ENCODE measurements around the gene CUL5. TPM values are rescaled to one million over a fixed set of nuclear protein-coding genes. Genes with fewer than 3 reads are reported as not detected.

CUL5 gene
- polyA plus RNA-seq, 1 donor (not counting 4 experiments of a cell fraction or from before 2014, with no cell fraction given), result 15.1 TPM

GRCh38 chr11:108019870-108020540, 11.3 kb downstream of the CUL5 start:
- Histone ChIP-seq H3K9me3 (ENCODE audit: control insufficient read depth, low read depth, low read length) (no peaks in the 10 kb centered on the region), H3K9ac (ENCODE audit: control insufficient read depth, extremely low read depth, insufficient read depth, low read length) (no peak overlapping the region), H3K4me3 (ENCODE audit: control insufficient read depth in 2 of 3, extremely low read depth in 1 of 3, insufficient read depth in 2 of 3, low read depth in 1 of 3, low read length in 3 of 3) (no peak overlapping the region), H3K27me3 (ENCODE audit: control insufficient read depth, extremely low read depth, insufficient read depth, low read length) (no peaks in the 10 kb centered on the region), H3K9me1 (ENCODE audit: control insufficient read depth, extremely low read depth, insufficient read depth, low read length) (no peaks in the 10 kb centered on the region), H3K36me3 (ENCODE audit: control insufficient read depth in 2 of 2, extremely low read depth in 1 of 2, insufficient read depth in 2 of 2, low read length in 2 of 2) (peaks cover 0 to 2% of the 10 kb centered on the region in 2 experiments), H2AFZ (ENCODE audit: control insufficient read depth, low read length) (no peak overlapping the region), H3K27ac (ENCODE audit: control insufficient read depth, insufficient read depth, low read length) (no peak overlapping the region), H3K4me1 (ENCODE audit: control insufficient read depth, extremely low read depth, insufficient read depth, low read length) (no peaks in the 10 kb centered on the region), H3K4me2 (ENCODE audit: control insufficient read depth, extremely low read depth, insufficient read depth, low read depth, low read length) (no peak overlapping the region), H4K20me1 (ENCODE audit: control insufficient read depth, extremely low read depth, insufficient read depth, low read length) (no peaks in the 10 kb centered on the region), H3K79me2 (ENCODE audit: control insufficient read depth, insufficient read depth, low read length) (peaks cover 98% of the 10 kb centered on the region)
- TF ChIP-seq CTCF (optimal IDR thresholded peaks at IDR 0.05 in 1 of 3, IDR thresholded peaks at IDR 0.05 in 1 of 3, conservative IDR thresholded peaks at IDR 0.05 in 1 of 3; ENCODE audit: extremely low read depth in 1 of 3, insufficient read depth in 2 of 3, low read length in 3 of 3) (no peak), EZH2 (IDR thresholded peaks at IDR 0.05; ENCODE audit: low read length) (no peak)
- DNase-seq (ENCODE audit: low read depth, low spot score) (no peak), FAIRE-seq (no peak)
- dilution Hi-C loops (cut with MboI; ENCODE audit: extremely low pct_ligation_motif_present, low sequenced_read_pairs), result no loop called here

GRCh38 chr11:108025387-108026080, 16.8 kb downstream of the CUL5 start:
- dilution Hi-C loops (cut with MboI; ENCODE audit: extremely low pct_ligation_motif_present, low sequenced_read_pairs), result no loop called here
- TF ChIP-seq EZH2 (IDR thresholded peaks at IDR 0.05; ENCODE audit: low read length), result no peak
- no peak for TF ChIP-seq CTCF (optimal IDR thresholded peaks at IDR 0.05 in 1 of 3, IDR thresholded peaks at IDR 0.05 in 1 of 3, conservative IDR thresholded peaks at IDR 0.05 in 1 of 3; ENCODE audit: extremely low read depth in 1 of 3, insufficient read depth in 2 of 3, low read length in 3 of 3)
- H4K20me1 ChIP-seq (ENCODE audit: control insufficient read depth, extremely low read depth, insufficient read depth, low read length), result no peaks in the 10 kb centered on the region
- H2AFZ ChIP-seq (ENCODE audit: control insufficient read depth, low read length), result no peak overlapping the region
- no peaks in the 10 kb centered on the region for H3K36me3 ChIP-seq (ENCODE audit: control insufficient read depth in 2 of 2, extremely low read depth in 1 of 2, insufficient read depth in 2 of 2, low read length in 2 of 2)
- no peak for DNase-seq (ENCODE audit: low read depth, low spot score)
- peaks cover 94% of the 10 kb centered on the region for H3K79me2 ChIP-seq (ENCODE audit: control insufficient read depth, insufficient read depth, low read length)
- H3K9ac ChIP-seq (ENCODE audit: control insufficient read depth, extremely low read depth, insufficient read depth, low read length), result no peak overlapping the region
- H3K4me1 ChIP-seq (ENCODE audit: control insufficient read depth, extremely low read depth, insufficient read depth, low read length), result no peaks in the 10 kb centered on the region
- H3K9me1 ChIP-seq (ENCODE audit: control insufficient read depth, extremely low read depth, insufficient read depth, low read length), result no peaks in the 10 kb centered on the region
- H3K27ac ChIP-seq (ENCODE audit: control insufficient read depth, insufficient read depth, low read length), result no peak overlapping the region
- FAIRE-seq, result no peak
- no peaks in the 10 kb centered on the region for H3K27me3 ChIP-seq (ENCODE audit: control insufficient read depth, extremely low read depth, insufficient read depth, low read length)
- no peak overlapping the region for H3K4me2 ChIP-seq (ENCODE audit: control insufficient read depth, extremely low read depth, insufficient read depth, low read depth, low read length)
- H3K9me3 ChIP-seq (ENCODE audit: control insufficient read depth, low read depth, low read length), result no peaks in the 10 kb centered on the region
- no peak overlapping the region for H3K4me3 ChIP-seq (ENCODE audit: control insufficient read depth in 2 of 3, extremely low read depth in 1 of 3, insufficient read depth in 2 of 3, low read depth in 1 of 3, low read length in 3 of 3)
